ENCODE results near the gene DHCR24. TPM values are rescaled to one million over a fixed set of nuclear protein-coding genes. Genes with fewer than 3 reads are reported as not detected.

DHCR24 gene
- total and polyA plus RNA-seq, 2 donors (not counting 3 experiments of a cell fraction or from before 2014, with no cell fraction given), result 223 to 239 TPM

DNA sequence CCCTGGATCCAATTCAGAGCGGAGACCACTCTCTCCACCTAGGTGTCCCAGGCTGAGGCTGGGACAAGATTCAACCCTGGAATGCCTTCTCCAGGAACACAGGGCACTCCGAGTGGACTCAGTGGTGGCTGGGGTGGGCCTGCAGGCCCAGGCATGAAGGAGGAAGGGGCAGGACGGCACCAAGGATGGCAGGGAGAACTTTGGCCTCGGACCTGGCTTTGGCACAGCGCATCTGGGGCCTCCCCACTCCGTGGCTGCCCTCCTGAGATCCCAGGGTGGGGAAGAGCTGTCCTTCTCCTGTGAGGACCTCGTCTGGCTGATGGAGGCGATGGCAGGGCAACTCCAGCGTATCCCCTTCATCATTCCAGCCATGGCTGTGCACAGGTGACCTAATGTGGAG, 35.6 kb downstream of the DHCR24 start:
- BruUV-seq (replicated peaks), result no TSS peak
- intact Hi-C loops (cut with micrococcal nuclease), result no loop called here
- H3K4me2 ChIP-seq (ENCODE audit: insufficient read depth, low read length), result no peak overlapping the region
- H3K9me3 ChIP-seq (replicated peaks; ENCODE audit: control insufficient read depth, insufficient read depth, low read length), result no peaks in the 10 kb centered on the region
- H3K27me3 ChIP-seq (ENCODE audit: control insufficient read depth in 2 of 2, insufficient read depth in 2 of 2, low read length in 2 of 2), result no peaks in the 10 kb centered on the region
- CTCF ChIA-PET, result no interaction called here
- no peaks in the 10 kb centered on the region for H3K4me1 ChIP-seq (ENCODE audit: control insufficient read depth, extremely low read depth, insufficient read depth, low read length)
- H3K9ac ChIP-seq (replicated peaks; ENCODE audit: extremely low read depth, insufficient read depth, low read length), result no peak overlapping the region
- dilution Hi-C loops (cut with MboI; ENCODE audit: extremely low pct_ligation_motif_present, low sequenced_read_pairs), result no loop called here
- H3K27ac ChIP-seq (ENCODE audit: insufficient read depth, low read depth, low read length), result no peak overlapping the region
- peaks cover 22 to 32% of the 10 kb centered on the region in 2 experiments for H3K36me3 ChIP-seq (ENCODE audit: control insufficient read depth in 2 of 2, extremely low read depth in 1 of 2, insufficient read depth in 2 of 2, low read length in 2 of 2)
- no peak overlapping the region for H2AFZ ChIP-seq (ENCODE audit: low read depth, low read length)
- H3K9me1 ChIP-seq (replicated peaks; ENCODE audit: control insufficient read depth, extremely low read depth, insufficient read depth, low read length), result no peaks in the 10 kb centered on the region
- FAIRE-seq (no peak), DNase-seq (ENCODE audit: low read depth, low spot score) (no peak)
- no peak overlapping the region for H3K4me3 ChIP-seq (replicated peaks in 1 of 3; ENCODE audit: insufficient read depth in 1 of 3, low read depth in 1 of 3, low read length in 3 of 3)
- peaks cover 2% of the 10 kb centered on the region for H4K20me1 ChIP-seq (replicated peaks; ENCODE audit: control insufficient read depth, extremely low read depth, insufficient read depth, low read length)
- POLR2A ChIA-PET, result no interaction called here
- TF ChIP-seq FOS (IDR thresholded peaks at IDR 0.05; ENCODE audit: borderline replicate concordance, insufficient read depth, low read length) (no peak), MYC (IDR thresholded peaks at IDR 0.05; ENCODE audit: low read depth, low read length) (no peak), POLR2A (IDR thresholded peaks at IDR 0.05; ENCODE audit: low read depth, low read length) (no peak)
- TF ChIP-seq, protein P1, sequence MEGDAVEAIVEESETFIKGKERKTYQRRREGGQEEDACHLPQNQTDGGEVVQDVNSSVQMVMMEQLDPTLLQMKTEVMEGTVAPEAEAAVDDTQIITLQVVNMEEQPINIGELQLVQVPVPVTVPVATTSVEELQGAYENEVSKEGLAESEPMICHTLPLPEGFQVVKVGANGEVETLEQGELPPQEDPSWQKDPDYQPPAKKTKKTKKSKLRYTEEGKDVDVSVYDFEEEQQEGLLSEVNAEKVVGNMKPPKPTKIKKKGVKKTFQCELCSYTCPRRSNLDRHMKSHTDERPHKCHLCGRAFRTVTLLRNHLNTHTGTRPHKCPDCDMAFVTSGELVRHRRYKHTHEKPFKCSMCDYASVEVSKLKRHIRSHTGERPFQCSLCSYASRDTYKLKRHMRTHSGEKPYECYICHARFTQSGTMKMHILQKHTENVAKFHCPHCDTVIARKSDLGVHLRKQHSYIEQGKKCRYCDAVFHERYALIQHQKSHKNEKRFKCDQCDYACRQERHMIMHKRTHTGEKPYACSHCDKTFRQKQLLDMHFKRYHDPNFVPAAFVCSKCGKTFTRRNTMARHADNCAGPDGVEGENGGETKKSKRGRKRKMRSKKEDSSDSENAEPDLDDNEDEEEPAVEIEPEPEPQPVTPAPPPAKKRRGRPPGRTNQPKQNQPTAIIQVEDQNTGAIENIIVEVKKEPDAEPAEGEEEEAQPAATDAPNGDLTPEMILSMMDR (IDR thresholded peaks at IDR 0.05; ENCODE audit: extremely low read depth in 1 of 2, insufficient read depth in 1 of 2, low read depth in 1 of 2, low read length in 2 of 2), result no peak
- TF ChIP-seq, protein P2, sequence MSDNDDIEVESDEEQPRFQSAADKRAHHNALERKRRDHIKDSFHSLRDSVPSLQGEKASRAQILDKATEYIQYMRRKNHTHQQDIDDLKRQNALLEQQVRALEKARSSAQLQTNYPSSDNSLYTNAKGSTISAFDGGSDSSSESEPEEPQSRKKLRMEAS (IDR thresholded peaks at IDR 0.05; ENCODE audit: insufficient read depth, insufficient read length), result no peak
- no peaks in the 10 kb centered on the region for H3K79me2 ChIP-seq (ENCODE audit: control insufficient read depth, insufficient read depth, low read length)

DNA sequence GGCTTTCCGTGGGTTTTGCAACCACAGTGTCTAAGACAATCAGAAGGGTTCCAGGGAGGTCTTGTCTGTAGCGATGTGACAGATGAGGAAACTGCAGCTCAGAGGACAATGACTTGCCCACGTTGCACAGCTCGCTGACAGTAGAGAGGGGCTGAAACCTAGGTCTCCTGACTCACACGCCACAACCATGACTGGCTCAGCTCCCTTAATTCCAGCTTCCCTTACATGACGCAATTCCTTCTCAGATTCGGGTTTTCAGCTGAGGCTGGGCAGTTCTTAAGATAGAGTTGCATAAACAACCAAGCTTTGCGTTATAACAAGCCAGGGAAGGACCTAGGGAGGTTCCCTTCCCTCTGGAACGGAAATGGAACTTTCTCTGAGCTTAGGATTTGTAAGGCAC, 36.3 kb downstream of the DHCR24 start:
- no TSS peak for BruUV-seq (replicated peaks)
- no peaks in the 10 kb centered on the region for H4K20me1 ChIP-seq (replicated peaks; ENCODE audit: control insufficient read depth, extremely low read depth, insufficient read depth, low read length)
- H3K27me3 ChIP-seq (ENCODE audit: control insufficient read depth in 2 of 2, insufficient read depth in 2 of 2, low read length in 2 of 2), result no peaks in the 10 kb centered on the region
- H3K4me3 ChIP-seq (replicated peaks in 1 of 3; ENCODE audit: insufficient read depth in 1 of 3, low read depth in 1 of 3, low read length in 3 of 3), result no peak overlapping the region
- no peaks in the 10 kb centered on the region for H3K4me1 ChIP-seq (ENCODE audit: control insufficient read depth, extremely low read depth, insufficient read depth, low read length)
- no peak for FAIRE-seq
- peaks cover 20 to 32% of the 10 kb centered on the region in 2 experiments for H3K36me3 ChIP-seq (ENCODE audit: control insufficient read depth in 2 of 2, extremely low read depth in 1 of 2, insufficient read depth in 2 of 2, low read length in 2 of 2)
- H3K9me1 ChIP-seq (replicated peaks; ENCODE audit: control insufficient read depth, extremely low read depth, insufficient read depth, low read length), result no peaks in the 10 kb centered on the region
- dilution Hi-C loops (cut with MboI; ENCODE audit: extremely low pct_ligation_motif_present, low sequenced_read_pairs) (no loop called here), intact Hi-C loops (cut with micrococcal nuclease) (no loop called here)
- H3K9me3 ChIP-seq (replicated peaks; ENCODE audit: control insufficient read depth, insufficient read depth, low read length), result no peaks in the 10 kb centered on the region
- no peak for DNase-seq (ENCODE audit: low read depth, low spot score)
- ChIA-PET CTCF (no interaction called here), POLR2A (no interaction called here)
- H2AFZ ChIP-seq (ENCODE audit: low read depth, low read length), result no peak overlapping the region
- H3K9ac ChIP-seq (replicated peaks; ENCODE audit: extremely low read depth, insufficient read depth, low read length), result no peak overlapping the region
- H3K79me2 ChIP-seq (ENCODE audit: control insufficient read depth, insufficient read depth, low read length), result no peaks in the 10 kb centered on the region
- TF ChIP-seq, protein P1 (IDR thresholded peaks at IDR 0.05; ENCODE audit: extremely low read depth in 1 of 2, insufficient read depth in 1 of 2, low read depth in 1 of 2, low read length in 2 of 2), result no peak
- TF ChIP-seq POLR2A (IDR thresholded peaks at IDR 0.05; ENCODE audit: low read depth, low read length) (no peak), MYC (IDR thresholded peaks at IDR 0.05; ENCODE audit: low read depth, low read length) (no peak), JUN (IDR thresholded peaks at IDR 0.05; ENCODE audit: borderline replicate concordance, insufficient read depth, insufficient read length, low read depth) (no peak), FOS (IDR thresholded peaks at IDR 0.05; ENCODE audit: borderline replicate concordance, insufficient read depth, low read length) (no peak), EZH2 (IDR thresholded peaks at IDR 0.05; ENCODE audit: borderline replicate concordance, low read depth, low read length, severe bottlenecking) (no peak), GATA2 (IDR thresholded peaks at IDR 0.05; ENCODE audit: insufficient read depth, insufficient read length, low read depth, low read length) (no peak), POLR2AphosphoS5 (IDR thresholded peaks at IDR 0.05; ENCODE audit: insufficient read depth, low read depth, low read length) (no peak)
- TF ChIP-seq, protein P2 (IDR thresholded peaks at IDR 0.05; ENCODE audit: insufficient read depth, insufficient read length), result no peak
- no peak overlapping the region for H3K27ac ChIP-seq (ENCODE audit: insufficient read depth, low read depth, low read length)
- H3K4me2 ChIP-seq (ENCODE audit: insufficient read depth, low read length), result no peak overlapping the region

Measured in endothelial cell of umbilical vein (primary cell).